ENCODE data around the gene FAM110A. TPM values are rescaled to one million over a fixed set of nuclear protein-coding genes. Genes with fewer than 3 reads are reported as not detected.

The FAM110A gene
- total RNA-seq, 1 experiment from 2014 or later: 11.7 TPM

DNA sequence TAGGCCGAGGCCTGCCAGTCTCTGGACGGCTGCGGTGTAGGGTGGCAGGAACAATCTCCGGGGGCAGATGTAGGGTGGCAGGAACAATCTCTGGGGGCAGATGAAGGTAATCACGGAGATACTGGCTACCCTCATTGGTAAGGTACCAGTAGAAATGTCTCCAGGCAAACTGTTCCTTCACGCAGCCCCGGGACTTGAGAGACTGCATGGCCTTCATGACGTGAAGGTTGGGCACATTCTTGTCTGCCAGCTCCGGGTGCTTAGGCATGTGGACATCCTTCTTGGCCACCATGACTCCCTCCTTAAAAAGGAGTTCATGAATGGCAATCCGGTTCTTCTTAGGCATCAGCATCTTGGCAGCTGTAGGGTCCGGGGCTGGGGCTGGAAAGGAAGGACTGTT is 6.1 kb downstream of the FAM110A start:
- no peaks in the 10 kb centered on the region for H3K9me3 ChIP-seq (ENCODE audit: low read depth, low read length, poor library complexity, severe bottlenecking)
- intact Hi-C loops (cut with micrococcal nuclease; ENCODE audit: unreplicated experiment): no loop called here
- TF ChIP-seq, protein P1, sequence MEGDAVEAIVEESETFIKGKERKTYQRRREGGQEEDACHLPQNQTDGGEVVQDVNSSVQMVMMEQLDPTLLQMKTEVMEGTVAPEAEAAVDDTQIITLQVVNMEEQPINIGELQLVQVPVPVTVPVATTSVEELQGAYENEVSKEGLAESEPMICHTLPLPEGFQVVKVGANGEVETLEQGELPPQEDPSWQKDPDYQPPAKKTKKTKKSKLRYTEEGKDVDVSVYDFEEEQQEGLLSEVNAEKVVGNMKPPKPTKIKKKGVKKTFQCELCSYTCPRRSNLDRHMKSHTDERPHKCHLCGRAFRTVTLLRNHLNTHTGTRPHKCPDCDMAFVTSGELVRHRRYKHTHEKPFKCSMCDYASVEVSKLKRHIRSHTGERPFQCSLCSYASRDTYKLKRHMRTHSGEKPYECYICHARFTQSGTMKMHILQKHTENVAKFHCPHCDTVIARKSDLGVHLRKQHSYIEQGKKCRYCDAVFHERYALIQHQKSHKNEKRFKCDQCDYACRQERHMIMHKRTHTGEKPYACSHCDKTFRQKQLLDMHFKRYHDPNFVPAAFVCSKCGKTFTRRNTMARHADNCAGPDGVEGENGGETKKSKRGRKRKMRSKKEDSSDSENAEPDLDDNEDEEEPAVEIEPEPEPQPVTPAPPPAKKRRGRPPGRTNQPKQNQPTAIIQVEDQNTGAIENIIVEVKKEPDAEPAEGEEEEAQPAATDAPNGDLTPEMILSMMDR (conservative IDR thresholded peaks at IDR 0.05; ENCODE audit: low read depth, low read length): no peak
- no peak for TF ChIP-seq EZH2 (IDR thresholded peaks at IDR 0.05; ENCODE audit: borderline replicate concordance, low read depth, low read length, poor library complexity, severe bottlenecking)
- no peaks in the 10 kb centered on the region for H3K27me3 ChIP-seq (replicated peaks; ENCODE audit: insufficient read depth, low read depth, low read length, poor library complexity)
- no peaks in the 10 kb centered on the region for H3K36me3 ChIP-seq (ENCODE audit: insufficient read depth, low read length, poor library complexity, severe bottlenecking)
- no peak for DNase-seq (ENCODE audit: low spot score)
- BruUV-seq (replicated peaks): no TSS peak
- no peak overlapping the region for H3K4me3 ChIP-seq (ENCODE audit: low read depth, low read length, poor library complexity, severe bottlenecking)
- POLR2A ChIA-PET (ENCODE audit: low non-redundant PET): interaction anchor here (0.6 kb wide), 1 partner anchor 625 kb away, joined by 3 read pairs; no protein-coding TSS in a partner anchor
- peaks cover 16% of the 10 kb centered on the region for H3K4me1 ChIP-seq (ENCODE audit: insufficient read depth, low read length, poor library complexity, severe bottlenecking)
- H3K27ac ChIP-seq (ENCODE audit: low read depth, low read length, poor library complexity, severe bottlenecking): no peak overlapping the region
- CTCF ChIA-PET: no interaction called here

DNA sequence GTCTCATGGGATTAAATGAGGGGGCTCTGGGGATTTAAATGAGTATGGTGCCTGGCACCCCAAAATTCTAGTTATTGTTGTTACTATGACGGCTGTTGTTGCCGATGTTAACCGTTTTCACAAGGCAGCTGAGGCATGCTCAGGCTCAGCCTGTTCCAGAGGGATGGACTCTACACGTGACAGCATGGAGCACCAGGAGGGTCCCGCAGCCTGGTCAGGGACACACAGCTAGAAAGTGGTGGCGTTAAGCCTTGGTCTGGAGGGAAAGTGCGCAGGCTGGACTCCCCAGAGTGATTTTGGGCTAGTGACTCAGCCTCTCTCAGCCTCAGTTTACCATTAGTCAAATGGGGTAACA is 7.0 kb downstream of the FAM110A start:
- ChIA-PET POLR2A (ENCODE audit: low non-redundant PET) (no interaction called here), CTCF (no interaction called here)
- Histone ChIP-seq H3K4me3 (ENCODE audit: low read depth, low read length, poor library complexity, severe bottlenecking) (no peak overlapping the region), H3K27me3 (replicated peaks; ENCODE audit: insufficient read depth, low read depth, low read length, poor library complexity) (no peaks in the 10 kb centered on the region), H3K9me3 (ENCODE audit: low read depth, low read length, poor library complexity, severe bottlenecking) (no peaks in the 10 kb centered on the region), H3K36me3 (ENCODE audit: insufficient read depth, low read length, poor library complexity, severe bottlenecking) (no peaks in the 10 kb centered on the region), H3K27ac (ENCODE audit: low read depth, low read length, poor library complexity, severe bottlenecking) (no peak overlapping the region), H3K4me1 (ENCODE audit: insufficient read depth, low read length, poor library complexity, severe bottlenecking) (peaks cover 18% of the 10 kb centered on the region)
- intact Hi-C loops (cut with micrococcal nuclease; ENCODE audit: unreplicated experiment): no loop called here
- TF ChIP-seq, protein P1 (conservative IDR thresholded peaks at IDR 0.05; ENCODE audit: low read depth, low read length): no peak
- TF ChIP-seq EZH2 (IDR thresholded peaks at IDR 0.05; ENCODE audit: borderline replicate concordance, low read depth, low read length, poor library complexity, severe bottlenecking): no peak
- no peak for DNase-seq (ENCODE audit: low spot score)
- no TSS peak for BruUV-seq (replicated peaks)

DNA sequence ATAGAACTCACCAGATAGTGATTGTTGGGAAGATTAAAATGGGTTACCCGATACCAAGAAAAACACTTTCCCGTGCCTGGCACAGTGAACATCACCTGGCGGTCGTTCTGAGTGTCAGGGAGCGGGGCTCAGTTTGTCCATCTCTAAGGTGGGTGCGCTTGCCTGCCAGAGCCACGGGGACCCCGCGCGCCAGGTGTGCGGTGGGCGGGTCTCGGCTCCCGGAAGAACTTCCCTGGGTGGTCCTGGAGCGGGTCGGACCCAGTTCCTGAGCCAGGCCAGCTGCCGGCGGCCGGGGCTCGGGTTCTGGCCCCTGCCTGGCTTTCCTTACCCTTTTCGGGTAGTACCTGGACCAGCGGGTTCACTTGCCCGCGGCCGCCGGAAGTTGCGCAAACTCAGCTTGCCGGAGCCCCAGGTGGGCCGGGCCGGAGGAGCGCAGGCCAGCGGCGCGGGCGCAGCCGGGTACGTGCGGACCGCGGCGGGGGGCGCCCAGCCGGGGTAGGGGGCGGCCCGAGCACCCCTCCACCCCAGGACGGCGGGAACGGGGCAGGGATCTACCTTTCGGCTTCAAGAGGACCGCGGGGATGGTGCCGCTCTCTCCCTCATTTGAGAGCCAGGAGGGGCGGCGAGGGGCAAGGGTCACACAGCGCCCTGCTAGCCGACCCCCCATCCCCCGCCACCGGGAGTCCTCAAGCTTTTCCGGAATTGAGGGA is 7.5 kb downstream of the FAM110A start:
- intact Hi-C loops (cut with micrococcal nuclease; ENCODE audit: unreplicated experiment): no loop called here
- H3K4me1 ChIP-seq (ENCODE audit: insufficient read depth, low read length, poor library complexity, severe bottlenecking): peaks cover 18% of the 10 kb centered on the region
- no peak overlapping the region for H3K27ac ChIP-seq (ENCODE audit: low read depth, low read length, poor library complexity, severe bottlenecking)
- ChIA-PET CTCF (no interaction called here), POLR2A (ENCODE audit: low non-redundant PET) (no interaction called here)
- BruUV-seq (replicated peaks): no TSS peak
- no peak for DNase-seq (ENCODE audit: low spot score)
- TF ChIP-seq, protein P1 (conservative IDR thresholded peaks at IDR 0.05; ENCODE audit: low read depth, low read length): no peak
- no peak for TF ChIP-seq EZH2 (IDR thresholded peaks at IDR 0.05; ENCODE audit: borderline replicate concordance, low read depth, low read length, poor library complexity, severe bottlenecking)
- no peaks in the 10 kb centered on the region for H3K9me3 ChIP-seq (ENCODE audit: low read depth, low read length, poor library complexity, severe bottlenecking)
- H3K4me3 ChIP-seq (ENCODE audit: low read depth, low read length, poor library complexity, severe bottlenecking): peak overlapping the region; percentile 10
- H3K27me3 ChIP-seq (replicated peaks; ENCODE audit: insufficient read depth, low read depth, low read length, poor library complexity): no peaks in the 10 kb centered on the region
- H3K36me3 ChIP-seq (ENCODE audit: insufficient read depth, low read length, poor library complexity, severe bottlenecking): no peaks in the 10 kb centered on the region

Measured in A673 (cell line).